T-cell (primary cell): ENCODE measurements around the gene C10orf62. TPM values are rescaled to one million over a fixed set of nuclear protein-coding genes. Genes with fewer than 3 reads are reported as not detected.
A peak's percentile ranks its signal among the peaks of the same experiment; 100 is the strongest.

Experiments used
- ATAC-seq, 4 experiments: fragments of 200-7000 bp in 3 of 4; fragments of 150-1000 bp in 1 of 4; cut with Tn5 transposase; replicated peaks in 1 of 4; 1 replicate in 3 of 4; 2 replicates in 1 of 4; pipeline ENCODE4 v1.10.0; 2021; ENCODE audit warnings: moderate library complexity in 3 of 4, mild to moderate bottlenecking in 2 of 4, moderate number of reproducible peaks in 1 of 4
- CTCF ChIA-PET, 2 donors: fragments of 300-600 bp; sonication (Branson Sonifier 250); formaldehyde crosslinking; loops; one replicate each; lab custom pipeline; 2022; ENCODE audit warnings: antibody characterized with exemption in 2 of 2; lab: Charles Lee
- POLR2A ChIA-PET, 2 donors: fragments of 300-600 bp; sonication (Branson Sonifier 250); formaldehyde crosslinking; loops; one replicate each; lab custom pipeline; 2022; ENCODE audit warnings: antibody characterized with exemption in 2 of 2; lab: Charles Lee
- DNase-seq, 35 experiments: peaks; one replicate each; pipeline versions ENCODE4 v3.0.0 to v3.0.0-alpha.2; 2013 to 2023
- H3K27ac ChIP-seq: one replicate; pipeline ENCODE4 v1.5.1; 2013; ENCODE audit warnings: low read length
- H3K27me3 ChIP-seq, 2 experiments: replicated peaks in 1 of 2; 1 replicate in 1 of 2; 2 replicates in 1 of 2; pipeline versions ENCODE4 v1.6.1 to v1.7.0; 2013; ENCODE audit warnings: low read length in 1 of 2, mixed read lengths in 1 of 2; ENCODE audit not compliant: control insufficient read depth in 2 of 2, insufficient read depth in 2 of 2; ENCODE audit errors: extremely low read depth in 1 of 2
- H3K36me3 ChIP-seq, 2 donors: 1 replicate in 1 of 2; 2 replicates in 1 of 2; pipeline versions ENCODE4 v1.6.1 to v1.7.0; 2013; ENCODE audit warnings: low read length in 1 of 2; ENCODE audit not compliant: control insufficient read depth in 2 of 2, insufficient read depth in 1 of 2; ENCODE audit errors: extremely low read depth in 1 of 2
- H3K4me1 ChIP-seq, 2 experiments: 1 replicate in 1 of 2; 2 replicates in 1 of 2; pipeline versions ENCODE4 v1.6.1 to v1.7.0; 2013; ENCODE audit warnings: low read length in 2 of 2, mixed read lengths in 1 of 2; ENCODE audit not compliant: insufficient read depth in 2 of 2, control insufficient read depth in 1 of 2; ENCODE audit errors: extremely low read depth in 1 of 2
- H3K4me3 ChIP-seq, 2 donors: 1 replicate in 1 of 2; 2 replicates in 1 of 2; pipeline versions ENCODE4 v1.5.1 to v1.7.0; 2013; ENCODE audit warnings: mild to moderate bottlenecking in 2 of 2, low read length in 1 of 2, moderate library complexity in 1 of 2; ENCODE audit not compliant: control insufficient read depth in 1 of 2; ENCODE audit errors: extremely low read depth in 1 of 2
- H3K9me3 ChIP-seq: 2 replicates; pipeline ENCODE4 v1.7.0; 2013
- H3K27ac Mint-ChIP-seq, 2 donors: one replicate each; pipeline ENCODE4 v1.8.0; 2020 to 2021; ENCODE audit warnings: mild to moderate bottlenecking in 2 of 2, mixed read lengths in 2 of 2
- H3K27me3 Mint-ChIP-seq, 2 donors: one replicate each; pipeline ENCODE4 v1.8.0; 2021 to 2022; ENCODE audit warnings: mixed read lengths in 2 of 2
- H3K36me3 Mint-ChIP-seq: one replicate; pipeline ENCODE4 v1.8.0; 2021; ENCODE audit warnings: mixed read lengths
- H3K4me1 Mint-ChIP-seq, 3 donors: one replicate each; pipeline ENCODE4 v1.8.0; 2020 to 2022; ENCODE audit warnings: mixed read lengths in 3 of 3, mild to moderate bottlenecking in 1 of 3
- H3K4me3 Mint-ChIP-seq, 3 donors: one replicate each; pipeline ENCODE4 v1.8.0; 2020 to 2022; ENCODE audit warnings: mild to moderate bottlenecking in 3 of 3, mixed read lengths in 3 of 3, moderate library complexity in 3 of 3
- H3K9me3 Mint-ChIP-seq, 3 donors: one replicate each; pipeline ENCODE4 v1.8.0; 2020 to 2022; ENCODE audit warnings: mixed read lengths in 3 of 3
- WGBS: methylation state at CpG from one replicate; pipeline ENCODE4 v1.1.5; 2013; ENCODE audit warnings: missing lambda C conversion rate; ENCODE audit not compliant: insufficient coverage; 5-methylcytosine and 5-hydroxymethylcytosine counted together
- total RNA-seq, 35 experiments: library from RNA in 6 of 35; stranded (reverse) in 6 of 35; fragments of 120-200 nt in 1 of 35; gene quantifications; one replicate each; pipeline versions ENCODE4 v1.2.1 to v1.2.4 and lab custom pipeline; 2013 to 2026

Gene C10orf62
- total RNA-seq, 5 donors from 2014 or later (not counting 1 experiment from before 2014, with no cell fraction given) = not detected

DNA sequence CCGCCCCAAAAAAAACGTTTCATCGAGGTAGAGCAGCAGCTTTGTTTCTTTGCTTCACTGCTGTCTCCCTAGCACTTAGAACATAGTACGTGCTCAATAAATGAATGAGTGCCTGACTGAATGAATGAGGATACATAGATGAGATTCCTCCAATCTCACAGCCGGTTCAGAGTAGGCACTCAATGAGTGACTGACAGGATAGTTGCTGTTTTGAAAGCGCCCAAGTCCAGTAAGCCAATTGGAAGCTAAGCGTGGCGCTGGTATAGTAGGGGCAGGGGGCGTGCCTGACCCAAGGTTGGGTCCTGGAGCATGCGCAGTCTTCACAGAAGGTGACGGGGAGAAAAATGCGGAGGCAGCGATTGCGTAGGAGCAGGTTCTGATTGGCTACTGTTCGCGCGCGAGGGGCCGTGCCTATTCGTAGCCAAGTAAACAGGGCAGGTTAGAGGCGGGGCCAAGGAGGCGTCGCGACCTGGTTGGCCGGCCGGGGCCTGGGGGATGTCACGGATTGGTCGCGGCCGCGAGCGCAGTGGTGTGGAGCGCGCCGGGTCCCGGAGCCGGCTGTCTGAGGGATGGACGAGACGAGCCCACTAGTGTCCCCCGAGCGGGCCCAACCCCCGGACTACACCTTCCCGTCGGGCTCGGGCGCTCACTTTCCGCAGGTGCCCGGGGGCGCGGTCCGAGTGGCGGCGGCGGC lies 50.8 kb downstream of the C10orf62 start, which contains the start of gene PI4K2A:
Gene PI4K2A (plus strand): TSS at position 498 of the 694 bp plus-strand sequence. CDS start 72 bp downstream, at position 570.
- H3K36me3 Mint-ChIP-seq = peaks cover 10% of the 10 kb centered on the region
- peak within 1 kb of the TSS; percentile 93 to 94 (median 94) for H3K4me3 Mint-ChIP-seq
- DNase-seq (peak; percentile 93 to 100 (median 98)), ATAC-seq (peak; percentile 98 to 100 (median 99))
- Histone ChIP-seq H3K27me3 (no peaks in the 10 kb centered on the region), H3K36me3 (peaks cover 8 to 10% of the 10 kb centered on the region in 2 donors), H3K4me1 (peaks cover 10 to 18% of the 10 kb centered on the region in 2 experiments), H3K4me3 (peak within 1 kb of the TSS; percentile 73 to 74), H3K27ac (peak within 1 kb of the TSS; percentile 15), H3K9me3 (no peaks in the 10 kb centered on the region)
- under 1% methylated on average over 50 of the region's 54 CpGs for WGBS
- peak within 1 kb of the TSS; percentile 80 to 83 for H3K27ac Mint-ChIP-seq
- no peaks in the 10 kb centered on the region for H3K9me3 Mint-ChIP-seq
- CTCF ChIA-PET = interaction anchor here in 1 of 2 donors (0.6 to 1.2 kb wide), 4 partner anchors 9 to 164 kb away, joined by 3 to 7 read pairs (median 4); partner anchors contain the start of genes AVPI1 and ZFYVE27
- no peaks in the 10 kb centered on the region for H3K27me3 Mint-ChIP-seq
- peaks cover 24 to 27% (median 25%) of the 10 kb centered on the region in 3 donors for H3K4me1 Mint-ChIP-seq
- POLR2A ChIA-PET = interaction anchor here (0.5 to 1.2 kb wide), 5 partner anchors 9 to 350 kb away, joined by 3 to 10 read pairs (median 4); no protein-coding TSS in a partner anchor

Other genes with a start within 250 kb of the C10orf62 start
- gene RRP12, start 188.4 kb upstream of the C10orf62 start, total RNA-seq = 10 to 100 TPM; 25.9 to 91.4 (median 33.5) TPM
- 100 to 1,000 TPM in 1 of 5 donors, 10 to 100 TPM in 4; 66.3 to 108 (median 94.8) TPM for gene PGAM1, start 163.5 kb upstream of the C10orf62 start, total RNA-seq
- 10 to 100 TPM; 32.2 to 51.0 (median 46.8) TPM for gene EXOSC1, start 143.7 kb upstream of the C10orf62 start, total RNA-seq
- gene ZDHHC16, start 143.5 kb upstream of the C10orf62 start, total RNA-seq = 10 to 100 TPM; 16.1 to 38.8 (median 36.2) TPM
- 100 to 1,000 TPM in 2 of 5 donors, 10 to 100 TPM in 3; 73.8 to 106 (median 93.7) TPM for gene MMS19, start 91.3 kb upstream of the C10orf62 start, total RNA-seq
- 1 to 10 TPM; 1.0 to 2.4 (median 1.9) TPM for gene UBTD1, start 90.8 kb upstream of the C10orf62 start, total RNA-seq
- under 1 TPM in 1 of 5 donors, not detected in 4; 0.35 TPM for gene ANKRD2, start 16.9 kb upstream of the C10orf62 start, total RNA-seq
- gene HOGA1, start 5.3 kb upstream of the C10orf62 start, total RNA-seq = under 1 TPM in 1 of 5 donors, not detected in 4; 0.18 TPM
- gene MORN4, start 43.8 kb downstream of the C10orf62 start, total RNA-seq = 1 to 10 TPM in 4 of 5 donors, under 1 TPM in 1; 0.84 to 4.4 (median 1.5) TPM
- 10 to 100 TPM in 4 of 5 donors, 1 to 10 TPM in 1; 9.0 to 23.1 (median 11.0) TPM for gene PI4K2A, start 51.0 kb downstream of the C10orf62 start, total RNA-seq
- 10 to 100 TPM in 1 of 5 donors, 1 to 10 TPM in 4; 2.4 to 10.0 (median 3.6) TPM for gene AVPI1, start 97.5 kb downstream of the C10orf62 start, total RNA-seq
- 1 to 10 TPM; 1.3 to 2.4 (median 1.5) TPM for gene MARVELD1, start 124.0 kb downstream of the C10orf62 start, total RNA-seq
- gene ZFYVE27, start 147.4 kb downstream of the C10orf62 start, total RNA-seq = 10 to 100 TPM; 57.6 to 68.0 (median 60.0) TPM
- 1 to 10 TPM in 4 of 5 donors, under 1 TPM in 1; 0.76 to 3.1 (median 2.2) TPM for gene SFRP5, start 182.3 kb downstream of the C10orf62 start, total RNA-seq